ENCODE measurements around the gene FAM120AOS.

FAM120AOS gene

DNA sequence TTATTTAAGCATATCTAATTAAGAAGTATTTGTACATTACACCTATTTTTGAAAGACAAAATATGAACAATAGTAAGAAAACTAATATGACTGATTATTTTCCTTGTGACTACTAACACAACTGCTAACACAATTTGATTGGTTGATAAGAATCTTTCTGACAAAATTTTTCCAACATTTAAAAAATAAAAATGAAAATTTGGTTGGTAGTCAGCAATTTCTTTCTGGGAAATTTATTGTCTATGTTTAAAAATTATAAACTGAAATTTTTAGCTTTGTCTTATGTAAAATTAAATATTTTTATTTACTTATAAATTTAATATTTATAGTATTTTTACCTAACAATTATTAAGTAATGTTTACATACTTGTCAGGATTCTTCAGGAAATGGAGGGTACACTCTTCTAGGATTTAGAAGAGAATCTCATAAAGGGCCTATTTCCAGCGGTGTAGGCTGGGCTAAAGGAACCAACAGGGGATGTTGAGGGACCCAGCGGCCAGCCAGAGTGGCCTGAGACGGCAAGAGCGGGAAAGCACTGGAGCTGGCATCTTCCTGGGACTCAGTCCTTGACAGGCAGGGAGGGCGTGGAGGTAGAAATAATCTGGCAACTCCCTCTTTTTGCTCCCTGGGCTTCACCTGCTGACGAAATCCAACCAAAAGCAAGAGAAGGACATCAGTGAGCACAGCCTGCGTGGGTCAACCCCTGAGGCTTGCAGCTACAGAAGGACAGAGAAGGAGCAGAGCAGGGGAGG lies 16.6 kb downstream of the FAM120AOS start:
- no peak for DNase-seq

DNA sequence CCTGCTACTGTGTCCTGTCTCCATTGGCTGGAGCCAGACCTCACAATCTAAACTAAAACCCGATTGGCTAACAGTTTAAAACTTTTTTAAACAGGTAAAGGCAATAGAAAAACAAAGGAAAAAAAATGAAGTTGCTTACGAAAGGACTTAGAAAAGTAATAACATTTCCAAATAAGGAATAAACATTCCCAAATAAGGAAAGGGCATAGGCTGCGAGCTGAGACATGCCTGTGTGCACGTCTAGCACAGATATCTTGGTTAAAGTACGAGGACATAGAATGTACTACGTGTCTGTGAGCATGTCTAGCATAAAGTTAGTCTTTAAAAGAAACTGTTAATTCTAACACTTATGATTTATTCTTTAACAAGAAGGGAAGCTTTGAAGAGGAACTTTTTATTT lies 17.2 kb downstream of the FAM120AOS start:
- no peak for DNase-seq

DNA sequence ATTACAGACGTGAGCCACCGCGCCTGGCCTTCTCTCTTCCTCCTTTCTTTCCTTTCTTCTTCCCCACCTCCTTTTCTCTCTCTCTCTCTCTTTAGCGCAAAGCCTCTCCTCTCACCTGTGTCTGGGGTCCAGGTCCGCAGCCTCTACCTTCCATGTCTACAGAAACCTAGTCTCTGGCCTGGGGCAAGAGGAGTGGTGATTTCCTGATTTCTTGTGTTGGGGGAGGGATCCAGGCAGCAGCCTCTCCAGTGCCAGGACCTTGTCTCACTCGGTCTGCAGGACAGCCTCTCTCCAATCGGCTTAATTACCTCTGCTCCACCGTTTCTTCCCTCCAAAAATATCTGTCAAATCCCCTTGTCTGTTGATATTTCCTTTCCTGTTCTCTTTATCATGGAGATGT lies 18.0 kb downstream of the FAM120AOS start:
- DNase-seq, result no peak

DNA sequence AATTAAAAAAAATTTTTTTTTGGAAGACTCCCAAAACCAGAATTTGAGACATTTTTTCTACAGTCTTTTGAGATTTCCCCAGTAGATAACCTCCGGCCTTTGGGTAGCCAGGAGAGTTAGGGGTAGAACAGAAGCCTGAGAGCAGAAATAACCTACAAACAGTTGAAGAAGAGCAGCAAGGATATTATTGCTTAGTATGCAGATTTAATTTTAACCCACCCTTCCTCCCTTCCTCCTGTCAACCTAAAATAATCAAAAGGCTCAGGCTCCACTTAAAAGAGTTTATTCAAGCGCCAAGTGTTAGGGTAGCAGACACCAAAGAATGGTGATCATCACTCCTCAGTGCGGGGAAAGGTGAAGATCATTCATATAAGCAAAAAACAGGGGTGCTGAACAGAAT lies 19.3 kb downstream of the FAM120AOS start:
- no peak for DNase-seq

DNA sequence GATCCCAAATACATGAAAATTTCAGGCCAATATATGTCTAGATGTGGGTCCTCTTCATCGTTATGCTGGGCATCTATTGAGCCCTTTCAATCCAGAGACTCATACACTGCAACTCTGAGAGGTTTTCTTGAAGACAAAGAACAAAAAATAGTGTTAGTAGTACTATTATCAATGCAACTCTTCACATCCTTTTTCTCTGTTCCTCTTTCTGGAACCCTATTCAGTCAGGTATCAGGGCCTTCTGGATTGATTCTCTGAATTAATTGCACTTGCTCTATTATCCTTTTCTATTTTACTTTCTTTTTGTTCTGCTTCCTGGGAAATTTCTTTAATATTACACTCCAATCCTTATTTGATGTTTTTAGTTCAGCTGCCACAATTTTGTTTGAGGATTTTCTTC lies 20.4 kb downstream of the FAM120AOS start:
- DNase-seq, result no peak

DNA sequence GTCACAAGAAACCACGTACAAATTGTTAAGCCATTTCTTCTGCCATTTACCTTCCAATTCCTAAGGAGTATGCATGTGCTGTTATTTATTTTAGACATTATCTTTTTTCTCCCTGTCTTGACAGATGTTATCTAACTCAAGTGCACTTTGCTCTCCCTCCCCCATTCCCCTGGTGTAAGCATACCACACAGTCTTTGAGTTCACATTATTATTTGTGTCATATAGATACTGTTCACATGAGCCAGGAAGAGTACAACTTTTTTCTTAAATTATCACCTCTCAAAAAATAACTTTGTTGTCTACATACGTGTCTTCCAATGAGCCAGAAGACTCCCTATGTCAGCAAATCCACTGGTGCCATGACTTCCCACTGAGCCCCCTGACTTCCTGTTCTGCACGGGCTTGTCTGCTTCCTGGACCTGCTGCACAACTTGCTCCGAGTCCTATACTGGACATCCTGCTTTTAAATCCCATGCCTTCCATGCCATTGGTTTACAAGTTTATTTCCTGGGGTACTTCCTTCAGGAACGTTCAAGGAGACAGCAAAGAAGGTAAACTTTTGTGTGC lies 21.8 kb downstream of the FAM120AOS start:
- no peak for DNase-seq

DNA sequence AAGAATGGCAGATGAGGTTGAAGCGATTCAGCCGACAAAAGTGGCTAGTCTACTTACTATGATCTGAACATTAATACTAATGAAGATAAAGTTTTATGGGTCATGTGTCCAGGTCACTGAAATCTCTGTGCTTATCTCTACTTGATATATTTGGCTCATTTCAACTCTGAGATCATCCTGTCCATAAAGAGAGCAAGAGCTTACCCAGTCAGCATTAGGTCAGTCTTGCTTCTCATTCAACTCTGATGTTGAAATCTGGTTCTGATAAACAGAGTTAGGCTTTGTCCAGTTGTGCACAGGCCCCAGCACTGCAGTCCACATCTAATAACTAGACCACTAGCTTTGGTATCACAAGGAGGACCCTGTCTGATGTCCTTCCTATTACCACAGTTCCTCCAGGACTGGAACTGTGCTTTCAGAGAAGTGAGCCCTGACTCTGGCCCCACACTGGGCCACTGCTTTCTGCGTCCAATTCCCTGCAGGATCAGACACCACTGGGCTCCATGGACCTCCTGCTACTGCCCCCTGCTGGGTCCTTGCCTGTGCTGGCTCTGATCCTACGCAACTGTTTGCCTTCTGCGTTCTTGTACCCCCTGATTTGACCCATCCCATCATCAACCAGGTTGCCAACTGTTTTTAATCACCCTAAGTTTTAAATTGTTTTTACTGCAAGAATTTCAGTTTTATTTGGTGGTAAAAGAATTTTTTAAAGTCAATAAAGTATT lies 25.6 kb downstream of the FAM120AOS start:
- peak; percentile 11 for DNase-seq

DNA sequence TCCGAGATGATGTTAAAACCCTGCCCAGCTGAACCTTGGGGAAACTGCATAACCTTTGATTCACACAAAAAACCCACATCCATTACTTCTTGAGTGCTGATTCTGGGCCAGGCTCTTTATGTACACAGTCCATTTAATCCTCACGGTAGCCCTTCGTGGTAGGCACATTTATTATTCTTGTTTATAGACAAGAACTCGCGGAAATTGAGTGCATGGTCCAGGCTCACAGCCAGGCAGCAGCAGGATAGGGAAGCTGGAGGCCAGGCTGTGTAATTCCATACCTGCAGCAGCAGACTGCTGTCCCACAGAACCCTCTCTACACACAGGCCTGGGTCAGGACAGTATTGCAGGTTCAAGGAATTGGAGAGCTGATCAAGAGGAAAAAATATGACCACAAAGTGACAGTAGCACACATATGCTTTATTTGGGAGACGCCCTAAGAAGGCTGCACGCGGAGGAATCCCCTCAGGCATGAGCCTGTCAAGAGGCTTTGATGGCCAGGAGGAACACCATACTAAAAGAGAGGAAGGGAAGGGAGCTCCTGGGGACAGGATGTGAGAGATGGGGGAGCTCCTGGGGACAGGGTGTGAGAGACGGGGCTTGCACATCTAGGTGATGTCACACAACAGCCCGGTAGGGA lies 30.3 kb downstream of the FAM120AOS start:
- DNase-seq, result peak; percentile 42

DNA sequence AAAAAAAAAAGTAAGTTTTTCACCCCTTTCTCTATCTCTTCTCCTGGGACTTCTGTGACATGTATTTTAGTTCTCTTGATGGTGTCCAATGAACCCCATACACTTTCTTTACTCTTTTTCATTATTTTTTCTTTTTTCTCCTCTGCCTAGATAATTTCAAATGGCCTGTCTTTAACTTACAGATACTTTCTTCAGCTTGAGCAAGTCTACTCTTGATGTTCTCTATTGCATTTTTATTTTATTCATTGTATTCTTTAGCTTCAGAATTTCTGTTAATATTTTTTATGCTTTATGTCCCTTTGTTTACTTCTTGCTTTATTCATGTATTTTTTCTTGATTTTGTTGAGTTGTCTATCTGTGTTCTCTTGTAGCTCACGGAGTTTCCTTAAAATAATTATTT lies 34.4 kb downstream of the FAM120AOS start:
- DNase-seq, result no peak

DNA sequence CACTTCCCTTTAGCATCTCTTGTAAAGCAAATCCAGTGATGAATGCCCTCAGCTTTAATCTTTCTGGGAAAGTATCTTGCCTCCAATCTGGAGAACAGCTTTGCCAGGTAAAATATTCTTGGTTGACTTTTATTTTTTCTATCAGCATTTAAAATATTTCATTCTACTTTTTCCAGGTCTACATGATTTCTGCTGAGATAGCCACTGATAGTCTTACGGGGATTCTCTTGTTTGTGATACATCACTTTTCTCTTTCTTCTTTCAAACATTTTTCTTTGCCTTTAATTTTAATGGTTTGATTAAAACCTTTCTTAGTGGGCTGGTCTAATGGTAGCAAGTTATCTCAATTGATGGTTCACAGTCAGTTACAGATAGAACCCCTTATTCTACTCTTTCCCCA lies 35.8 kb downstream of the FAM120AOS start:
- no peak for DNase-seq

DNA sequence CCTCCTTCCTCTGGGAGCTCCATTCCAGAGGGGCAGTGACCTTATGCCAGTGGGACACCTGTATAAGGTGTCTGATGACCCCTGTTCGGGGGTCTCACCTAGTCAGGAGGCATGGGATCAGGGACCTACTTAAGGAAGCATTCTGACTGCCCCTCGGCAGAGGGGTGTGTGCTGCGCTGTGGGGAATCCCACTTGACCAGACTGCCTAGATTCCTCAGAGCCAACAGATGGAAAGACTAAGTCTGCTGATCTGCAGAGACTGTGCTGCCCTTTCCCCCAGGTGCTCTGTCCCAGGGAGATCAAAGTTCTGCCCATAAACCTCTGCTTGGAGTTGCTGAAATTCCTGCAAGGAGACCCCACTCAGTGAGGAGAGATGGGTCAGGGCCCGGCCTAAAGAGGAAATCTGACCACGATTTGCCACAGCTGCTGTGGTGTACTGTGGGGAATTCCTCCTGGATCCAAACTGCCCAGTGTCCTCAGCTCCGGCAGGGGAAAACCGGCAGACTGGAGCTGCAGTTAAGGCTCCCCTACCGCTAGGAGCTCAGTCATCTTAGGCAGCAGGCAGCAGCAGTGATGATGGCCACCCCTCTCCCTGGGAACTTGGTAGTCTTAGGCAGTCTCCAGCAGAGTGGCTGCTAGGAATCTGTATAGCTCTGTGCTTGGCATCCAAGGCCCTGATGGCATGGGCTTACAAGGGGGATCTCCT lies 36.7 kb downstream of the FAM120AOS start:
- no peak for DNase-seq

DNA sequence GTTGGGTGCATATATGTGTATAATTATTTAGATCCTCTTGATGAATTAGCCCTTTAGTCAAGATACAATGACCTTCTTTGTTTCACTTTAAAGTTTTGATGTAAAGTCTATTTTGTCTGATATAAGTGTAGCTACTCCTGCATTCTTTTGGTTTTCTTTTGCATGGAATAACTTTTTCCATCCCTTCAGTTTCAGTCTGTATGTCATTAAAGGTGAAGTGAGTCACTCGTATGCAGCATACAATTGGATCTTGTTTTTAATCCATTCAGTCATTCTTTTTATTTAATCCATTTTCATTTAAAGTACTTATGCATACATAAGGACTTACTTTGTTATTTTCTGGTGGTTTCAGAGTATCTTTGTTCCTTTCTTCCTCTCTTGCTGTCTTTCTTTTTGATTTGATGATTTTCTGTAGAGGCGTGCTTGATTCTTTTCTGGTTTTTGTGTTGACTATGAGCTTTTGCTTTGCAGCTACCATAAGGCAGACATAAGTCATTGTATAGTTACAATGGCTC lies 38.1 kb downstream of the FAM120AOS start:
- DNase-seq, result no peak

DNA sequence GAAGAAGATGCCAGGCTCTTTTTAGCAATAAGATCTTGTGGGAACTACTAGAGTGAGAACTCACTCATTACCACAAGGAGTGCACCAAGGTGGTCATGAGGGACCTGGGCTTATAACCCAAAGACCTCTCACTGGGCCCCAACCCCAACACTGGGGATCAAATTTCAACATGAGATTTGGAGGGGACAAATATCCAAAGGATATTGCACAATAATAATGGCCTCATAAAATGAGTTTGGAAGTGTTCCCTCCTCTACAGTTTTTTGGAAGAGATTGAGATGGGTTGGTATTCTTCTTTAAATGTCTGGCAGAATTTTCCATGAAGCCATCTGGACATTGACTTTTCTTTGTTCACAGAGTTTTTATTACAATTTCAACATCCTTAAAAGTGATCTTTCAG lies 39.9 kb downstream of the FAM120AOS start:
- no peak for DNase-seq

DNA sequence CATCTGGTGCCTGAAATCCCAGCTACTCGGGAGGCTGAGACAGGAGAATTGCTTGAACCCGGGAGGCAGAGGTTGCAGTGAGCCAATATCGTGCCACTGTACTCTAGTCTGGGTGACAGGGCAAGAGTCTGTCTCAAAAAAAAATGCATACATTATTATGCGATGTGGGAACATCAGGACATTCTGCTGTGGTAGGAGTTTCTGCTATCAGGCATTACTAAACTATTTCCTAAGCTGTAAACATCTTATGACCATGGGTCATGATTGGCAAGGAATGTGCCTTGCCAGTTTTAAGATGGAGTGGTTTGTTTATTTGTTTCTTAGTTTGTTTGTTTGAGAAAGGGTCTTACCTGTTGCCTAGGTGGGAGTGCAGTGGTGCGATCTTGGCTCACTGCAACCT lies 47.0 kb downstream of the FAM120AOS start:
- no peak for DNase-seq

DNA sequence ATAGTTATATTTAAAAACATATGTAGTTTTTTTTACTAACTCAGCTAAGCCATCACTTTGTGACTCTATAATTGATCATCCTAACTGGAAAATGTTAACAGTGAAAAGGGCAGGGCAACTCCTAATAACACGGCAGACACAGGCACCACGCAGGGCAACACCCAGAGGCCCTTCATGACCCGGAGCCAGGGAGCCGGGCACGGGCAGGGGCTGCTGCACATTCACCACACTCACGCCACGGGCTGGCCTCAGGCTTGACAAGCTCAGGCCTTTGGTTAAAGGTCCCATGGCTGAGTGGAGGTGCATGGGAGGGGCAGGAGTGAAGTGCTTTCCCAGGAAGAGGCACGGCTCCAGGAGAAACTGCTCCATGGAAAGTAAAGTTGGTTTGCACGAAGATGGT lies 54.9 kb downstream of the FAM120AOS start:
- DNase-seq, result no peak

DNA sequence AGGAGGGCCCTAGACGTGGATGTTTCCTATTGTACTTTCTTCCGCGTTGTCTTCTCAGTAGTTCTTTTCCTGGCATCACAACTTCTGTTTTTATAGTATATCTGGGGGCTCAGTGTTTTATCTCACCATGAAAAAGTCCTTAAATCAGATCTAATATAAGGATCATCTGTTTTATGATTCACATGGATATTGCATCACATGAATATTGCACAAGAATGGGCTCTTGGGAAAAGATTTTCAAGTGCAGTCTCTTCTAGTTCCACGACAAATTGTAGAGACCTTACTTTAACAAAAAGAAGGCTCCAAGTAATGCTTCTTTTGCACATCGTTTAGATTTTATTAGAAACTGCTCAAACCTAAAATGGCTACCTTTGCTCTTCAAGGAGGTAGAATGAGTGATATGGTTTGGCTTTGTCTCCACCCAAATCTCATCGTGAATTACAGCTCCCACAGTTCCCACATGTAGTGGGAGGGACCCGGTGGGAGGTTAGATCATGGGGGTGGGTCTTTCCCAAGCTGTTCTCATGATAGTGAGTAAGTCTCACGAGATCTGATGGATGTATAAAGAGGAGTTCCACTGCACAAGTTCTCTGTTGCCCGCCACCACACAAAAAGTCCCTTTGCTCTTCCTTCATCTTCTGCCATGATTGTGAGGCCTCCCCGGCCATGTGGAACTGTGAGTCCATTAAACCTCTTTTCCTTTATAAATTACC lies 55.6 kb downstream of the FAM120AOS start:
- DNase-seq, result no peak
